ENCODE data around the gene RHBG.
"Not testable (repeated sequence)": the region's sequence is repeated elsewhere in the genome, so short reads cannot be mapped to it uniquely, and the experiment has no call there.

Gene RHBG

DNA sequence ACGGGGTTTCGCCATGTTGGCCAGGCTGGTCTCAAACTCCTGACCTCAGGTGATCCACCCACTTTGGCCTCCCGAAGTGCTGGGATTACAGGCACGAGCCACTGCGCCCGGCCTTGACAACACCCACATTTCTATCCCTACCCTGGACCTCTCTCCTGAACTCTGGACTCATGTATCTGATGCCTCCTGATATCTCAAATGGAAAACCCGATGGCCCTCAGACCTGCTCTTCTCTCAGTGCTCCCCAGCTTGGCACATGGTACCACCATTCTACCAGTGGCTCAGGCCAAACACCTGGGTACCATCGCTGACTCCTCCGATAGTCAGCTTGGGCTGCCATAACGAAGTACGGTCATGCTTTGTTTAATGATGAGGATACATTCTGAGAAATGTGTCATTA lies 8.5 kb upstream of the RHBG start:
- no peak for DNase-seq (ENCODE audit: low read depth, low spot score)

DNA sequence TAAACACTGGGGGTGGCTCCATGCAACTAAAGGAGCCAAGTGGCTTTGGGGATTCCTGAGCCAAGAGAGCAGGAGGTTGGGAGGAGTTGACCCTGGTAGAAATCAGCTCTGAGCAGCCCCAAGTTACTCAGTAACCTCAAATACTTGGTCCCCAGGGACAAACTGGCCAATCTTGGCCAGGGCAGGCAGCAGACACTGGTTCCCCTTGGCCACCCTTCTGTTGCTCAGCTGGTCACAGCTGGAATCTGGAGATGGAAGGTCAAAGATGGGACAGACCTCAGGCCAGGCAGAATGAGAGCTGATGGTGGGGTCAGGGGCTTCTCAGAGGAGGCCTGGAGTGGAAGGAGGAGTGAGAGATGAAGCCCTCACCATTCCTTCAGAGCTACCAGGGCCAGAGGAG lies 3.3 kb upstream of the RHBG start:
- DNase-seq (ENCODE audit: low read depth, low spot score) = no peak

DNA sequence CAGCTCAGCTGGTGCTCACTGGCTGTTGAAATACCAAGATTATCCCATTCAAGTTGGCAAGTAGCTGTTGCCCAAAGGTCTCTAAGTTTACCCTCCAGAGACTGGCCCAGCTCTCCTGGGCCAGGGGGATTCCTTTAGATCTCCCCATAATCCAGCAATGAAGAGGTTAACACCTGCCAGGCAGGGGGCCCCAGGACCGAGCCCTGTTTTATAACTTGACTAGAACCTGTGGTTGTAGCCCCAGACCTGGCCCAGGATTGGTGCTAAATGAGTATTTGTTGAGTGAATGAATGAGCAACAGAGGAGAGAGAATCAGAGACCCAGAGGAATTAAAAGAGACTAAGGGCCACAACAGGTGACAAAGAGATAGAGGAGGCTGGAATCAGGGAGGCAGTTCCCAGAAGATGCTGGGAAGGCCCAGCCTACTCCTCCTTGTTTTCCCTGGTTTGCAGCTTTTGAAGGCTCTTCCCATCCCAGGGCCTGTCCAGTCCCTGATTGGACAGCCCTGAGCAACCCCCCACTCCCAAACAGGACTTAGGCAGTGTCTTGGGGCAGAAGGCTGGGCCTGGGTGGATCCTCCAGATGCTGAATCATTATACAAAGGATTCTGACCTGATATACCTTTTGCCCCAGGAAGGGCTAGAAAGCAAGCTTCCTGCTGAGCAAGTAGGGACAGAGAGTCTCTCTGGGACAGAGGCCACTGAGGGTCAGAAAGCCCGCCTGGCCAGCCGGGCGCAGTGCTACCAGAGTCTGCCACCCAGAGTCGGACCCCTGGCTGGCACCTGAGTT lies 2.4 kb upstream of the RHBG start:
- DNase-seq (ENCODE audit: low read depth, low spot score) = no peak

GRCh38 chr1:156367383-156368156 lies 1.4 kb upstream of the RHBG start:
- no peak for DNase-seq (ENCODE audit: low read depth, low spot score)

DNA sequence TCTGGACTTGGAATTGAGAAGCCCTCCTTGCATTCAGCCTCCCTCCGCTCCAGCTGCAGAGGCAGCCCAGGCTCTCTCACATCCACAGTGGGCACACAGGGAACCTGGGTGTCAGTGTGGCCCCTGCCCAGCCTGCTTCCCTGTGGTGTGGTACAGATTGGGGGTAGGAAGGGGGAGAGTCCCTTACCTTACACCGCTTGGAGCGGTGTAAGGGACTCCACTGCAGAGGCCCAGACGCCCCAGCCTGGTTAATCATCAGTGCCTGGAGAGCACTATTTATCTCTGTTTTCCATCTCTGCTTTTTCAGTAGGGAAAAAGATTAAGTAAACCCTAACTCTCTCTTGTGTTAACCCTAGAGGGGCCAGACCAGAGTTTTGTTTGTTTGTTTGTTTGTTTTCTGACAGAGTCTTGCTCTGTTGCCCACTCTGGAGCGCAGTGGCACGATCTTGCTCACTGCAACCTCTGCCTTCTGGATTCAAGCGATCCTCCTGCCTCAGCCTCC lies 803 bp upstream of the RHBG start:
- DNase-seq (ENCODE audit: low read depth, low spot score) = no peak

DNA sequence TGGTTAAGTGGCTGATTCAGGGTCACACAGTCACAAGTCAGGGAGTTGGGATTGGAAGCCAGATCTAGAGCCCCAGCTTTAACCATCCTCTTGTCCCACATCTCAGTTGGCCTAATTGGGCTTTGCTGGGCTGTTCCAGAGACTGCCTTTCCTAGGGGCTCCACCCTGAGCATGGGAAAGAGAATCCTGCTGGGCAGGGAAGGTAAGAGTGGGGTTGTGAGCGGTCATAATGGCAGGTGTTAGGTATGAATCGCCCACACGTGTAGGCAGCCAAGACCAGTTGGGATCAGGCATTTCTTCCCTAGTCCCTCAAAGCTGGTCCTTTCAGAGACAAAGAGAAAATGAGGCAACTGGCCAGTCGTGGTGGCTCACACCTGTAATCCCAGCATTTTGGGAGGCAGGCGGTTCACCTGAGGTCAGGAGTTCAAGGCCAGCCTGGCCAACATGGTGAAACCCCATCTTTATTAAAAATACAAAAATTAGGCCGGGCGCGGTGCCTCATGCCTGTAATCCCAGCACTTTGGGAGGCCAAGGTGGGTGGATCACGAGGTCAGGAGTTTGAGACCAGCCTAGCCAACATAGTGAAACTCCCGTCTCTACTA lies 775 bp downstream of the RHBG start:
- not testable (repeated sequence) for DNase-seq (ENCODE audit: low read depth, low spot score)

DNA sequence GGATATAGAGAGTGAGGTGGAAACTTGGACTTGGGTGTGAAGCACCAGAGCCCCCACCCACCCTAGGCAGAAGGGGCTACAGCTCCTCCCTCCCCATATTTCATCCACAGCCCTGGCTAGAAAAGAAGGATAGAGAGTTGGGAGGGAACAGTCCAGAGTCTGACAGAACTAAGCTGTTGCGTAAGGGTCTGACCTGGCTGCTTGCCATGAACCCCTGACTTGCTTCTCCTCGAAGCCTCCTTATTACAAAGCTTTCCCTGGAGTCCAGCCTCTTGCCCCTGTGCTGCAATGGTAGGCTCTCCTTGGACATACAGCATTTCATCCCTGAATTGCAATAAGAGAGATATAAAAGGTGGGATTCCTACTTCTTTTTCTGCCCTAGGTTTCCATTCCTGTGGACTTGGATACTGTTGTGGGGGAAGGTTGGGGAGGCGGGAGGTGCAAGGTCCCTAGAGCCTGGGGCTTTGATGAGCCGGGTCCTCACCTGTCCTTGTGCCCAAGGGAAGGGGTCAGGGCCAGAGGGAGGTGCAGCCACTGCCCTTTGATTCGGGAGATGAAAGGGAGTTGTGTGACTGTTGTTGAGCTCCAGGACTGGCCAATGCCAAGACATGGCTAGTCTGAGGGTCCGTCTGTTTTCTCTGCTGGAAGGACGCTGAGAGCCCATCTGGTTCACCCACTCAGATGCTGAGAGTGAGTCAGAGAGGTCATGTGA lies 2.7 kb downstream of the RHBG start:
- DNase-seq (ENCODE audit: low read depth, low spot score) = peak; percentile 23

DNA sequence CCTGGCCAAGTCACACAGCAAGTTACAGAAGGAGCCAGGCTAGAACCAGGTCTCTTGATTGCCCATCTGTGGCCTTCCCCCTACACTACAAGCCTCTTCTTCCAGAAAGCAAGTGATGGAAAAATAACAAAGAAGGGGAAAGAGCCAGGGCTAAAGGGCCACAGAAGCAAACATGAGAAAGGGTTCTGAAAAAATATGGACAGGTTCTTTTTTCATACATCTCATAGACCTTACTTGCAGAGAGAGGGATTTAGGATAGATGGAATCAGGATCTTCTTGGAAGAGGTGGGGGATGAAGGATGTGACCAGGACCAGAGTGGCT lies 3.2 kb downstream of the RHBG start:
- DNase-seq (ENCODE audit: low read depth, low spot score) = no peak

GRCh38 chr1:156372876-156373275 lies 3.9 kb downstream of the RHBG start:
- no peak for DNase-seq (ENCODE audit: low read depth, low spot score)

DNA sequence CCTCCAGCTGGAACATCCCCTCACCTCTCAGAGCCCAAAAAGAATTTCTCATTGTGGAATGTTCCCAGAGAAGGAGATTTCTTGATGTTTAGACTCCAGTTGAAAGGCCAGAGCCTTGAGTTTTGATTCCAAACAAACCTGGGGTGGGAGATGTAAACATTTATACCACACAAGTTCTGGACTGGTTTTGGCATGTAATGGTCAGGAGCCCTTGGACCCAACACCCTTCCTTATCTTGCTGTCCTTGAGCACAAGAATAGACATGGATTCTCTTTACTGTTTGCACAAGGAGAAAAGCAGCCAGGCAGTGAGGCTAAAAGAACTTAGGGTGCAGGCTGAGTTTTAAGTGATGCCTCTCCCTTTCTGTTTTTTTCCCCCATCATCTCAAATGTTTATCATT lies 4.5 kb downstream of the RHBG start:
- no peak for DNase-seq (ENCODE audit: low read depth, low spot score)

GRCh38 chr1:156376146-156376545 lies 7.1 kb downstream of the RHBG start:
- DNase-seq (ENCODE audit: low read depth, low spot score) = no peak

- DNase-seq (ENCODE audit: low read depth, low spot score) = no peak
These were observed 8.2 kb downstream of the RHBG start for GRCh38 chr1:156376958-156377919.

GRCh38 chr1:156378557-156378956 lies 9.5 kb downstream of the RHBG start:
- DNase-seq (ENCODE audit: low read depth, low spot score) = no peak

DNA sequence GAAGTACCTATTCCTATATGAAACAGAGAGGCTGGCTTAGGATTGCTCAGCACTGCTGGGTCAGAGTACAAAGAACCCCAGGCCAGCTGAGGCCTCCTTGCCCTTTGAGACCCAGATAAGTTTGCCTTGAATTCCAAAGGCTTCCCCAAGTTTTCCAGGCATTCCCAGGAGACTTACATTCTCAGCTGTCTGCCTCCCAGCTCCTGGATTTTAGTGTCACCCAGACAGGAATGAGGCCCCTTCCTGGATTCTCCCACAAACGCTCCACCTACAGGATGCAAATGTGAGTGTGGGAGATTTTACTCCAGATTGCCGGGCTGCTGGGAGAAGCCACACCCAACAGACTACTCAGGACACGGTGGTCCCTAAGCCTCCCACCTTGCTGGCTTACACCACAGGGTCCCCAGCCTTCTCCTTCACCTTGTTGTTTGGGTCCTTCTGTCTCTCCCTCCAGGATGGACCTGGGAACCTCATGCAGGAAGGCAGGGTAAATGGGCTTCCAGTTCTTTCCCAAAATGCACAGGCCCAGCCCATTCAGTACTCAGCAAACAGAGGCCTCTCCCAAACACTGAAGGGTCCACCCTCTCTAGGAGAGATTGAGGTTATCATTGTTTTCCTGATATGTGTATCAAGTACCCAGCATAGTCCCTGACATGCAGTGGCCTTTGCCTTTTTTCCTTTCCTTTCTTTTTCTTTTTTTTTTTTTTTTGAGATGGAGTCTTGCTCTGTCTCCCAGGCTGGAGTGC lies 10.6 kb downstream of the RHBG start:
- no peak for DNase-seq (ENCODE audit: low read depth, low spot score)

DNA sequence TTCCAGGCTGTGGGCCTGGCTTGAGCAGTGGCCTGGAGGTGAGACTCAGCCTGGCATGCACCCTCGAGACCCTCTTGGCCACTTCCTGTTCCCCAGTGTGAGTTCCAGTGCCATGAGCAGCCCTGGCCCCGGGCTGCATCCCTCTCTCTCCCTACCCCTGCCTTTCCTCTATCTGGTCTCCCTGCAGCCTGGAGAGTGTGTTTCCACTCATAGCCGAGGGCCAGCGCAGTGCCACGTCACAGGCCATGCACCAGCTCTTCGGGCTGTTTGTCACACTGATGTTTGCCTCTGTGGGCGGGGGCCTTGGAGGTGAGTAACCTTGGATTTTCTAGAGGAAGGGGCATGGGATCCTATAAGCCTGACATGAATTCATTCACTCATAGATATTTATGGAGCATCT lies 13.6 kb downstream of the RHBG start:
- no peak for DNase-seq (ENCODE audit: low read depth, low spot score)

DNA sequence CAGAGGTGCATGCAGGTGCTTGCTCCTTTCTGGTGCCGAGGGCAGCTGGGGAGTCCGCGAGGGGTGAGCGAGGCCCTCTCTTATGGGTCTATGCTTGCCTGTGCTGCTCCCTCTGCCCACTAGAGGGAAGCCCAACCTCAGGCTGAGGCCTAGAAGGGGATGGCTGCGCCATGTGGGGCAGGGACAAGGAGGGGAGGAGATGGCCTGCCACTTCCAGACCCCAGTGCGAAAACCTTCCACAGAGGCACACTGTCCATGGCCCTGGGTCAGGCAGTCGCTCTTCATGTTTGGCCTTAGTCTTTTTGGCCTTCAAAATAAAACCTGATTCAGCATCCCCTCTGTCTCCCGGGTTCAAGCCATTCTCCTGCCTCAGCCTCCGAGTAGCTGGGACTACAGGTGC lies 14.0 kb downstream of the RHBG start:
- DNase-seq (ENCODE audit: low read depth, low spot score) = peak; percentile 82

DNA sequence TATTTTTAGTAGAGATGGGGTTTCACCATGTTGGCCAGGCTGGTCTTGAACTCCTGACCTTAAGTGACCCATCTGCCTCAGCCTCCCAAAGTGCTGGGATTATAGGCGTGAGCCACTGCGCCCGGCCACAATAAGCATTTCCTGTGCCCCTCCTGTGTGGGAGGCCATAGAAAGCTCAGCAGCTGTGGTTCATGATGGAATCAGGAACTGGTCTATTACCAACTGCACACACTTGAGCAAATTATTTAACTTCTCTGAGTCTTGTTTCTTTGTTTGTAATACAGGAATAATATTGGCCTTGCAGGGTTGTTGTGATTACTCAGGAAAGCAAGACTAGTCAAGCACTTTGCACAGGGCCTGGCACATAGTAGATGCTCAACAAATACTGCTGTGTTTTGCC lies 15.0 kb downstream of the RHBG start:
- no peak for DNase-seq (ENCODE audit: low read depth, low spot score)

GRCh38 chr1:156384658-156385057 lies 15.6 kb downstream of the RHBG start:
- no peak for DNase-seq (ENCODE audit: low read depth, low spot score)

DNA sequence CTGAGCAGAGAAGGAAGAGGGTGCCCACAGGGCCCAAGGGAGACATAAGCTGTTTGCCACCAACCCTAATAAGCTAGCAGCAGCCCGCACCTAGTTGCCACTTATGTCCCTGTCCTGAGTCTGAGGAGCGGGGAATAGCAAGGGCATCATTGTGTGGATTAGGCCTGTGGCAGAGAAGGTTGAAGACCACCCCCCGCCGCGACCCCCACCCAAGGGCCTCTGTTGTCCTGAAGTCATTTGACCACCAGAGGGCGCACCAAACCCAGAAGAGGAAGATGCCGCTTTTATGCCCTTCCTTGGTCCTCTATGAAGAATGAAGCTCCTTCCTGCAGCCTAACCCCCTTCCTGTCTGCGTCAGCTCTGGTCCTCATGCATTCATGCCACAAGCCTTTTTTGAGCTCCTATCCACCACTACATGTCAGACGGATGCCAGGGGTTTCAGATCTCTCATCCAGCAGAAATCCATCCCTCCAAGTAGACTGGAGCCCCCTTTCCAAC lies 16.6 kb downstream of the RHBG start:
- peak; percentile 71 for DNase-seq (ENCODE audit: low read depth, low spot score)

All from astrocyte of the hippocampus (primary cell).